HG03354 (cell line): ENCODE data around the gene FGF3.

ENCODE experiments used
- ATAC-seq: cut with Tn5 transposase; IDR thresholded peaks from one replicate; pipeline ENCODE4 v1.9.1; 2021; ENCODE audit warnings: mild to moderate bottlenecking; ENCODE audit not compliant: unreplicated experiment, poor library complexity, severe bottlenecking

The FGF3 gene

DNA sequence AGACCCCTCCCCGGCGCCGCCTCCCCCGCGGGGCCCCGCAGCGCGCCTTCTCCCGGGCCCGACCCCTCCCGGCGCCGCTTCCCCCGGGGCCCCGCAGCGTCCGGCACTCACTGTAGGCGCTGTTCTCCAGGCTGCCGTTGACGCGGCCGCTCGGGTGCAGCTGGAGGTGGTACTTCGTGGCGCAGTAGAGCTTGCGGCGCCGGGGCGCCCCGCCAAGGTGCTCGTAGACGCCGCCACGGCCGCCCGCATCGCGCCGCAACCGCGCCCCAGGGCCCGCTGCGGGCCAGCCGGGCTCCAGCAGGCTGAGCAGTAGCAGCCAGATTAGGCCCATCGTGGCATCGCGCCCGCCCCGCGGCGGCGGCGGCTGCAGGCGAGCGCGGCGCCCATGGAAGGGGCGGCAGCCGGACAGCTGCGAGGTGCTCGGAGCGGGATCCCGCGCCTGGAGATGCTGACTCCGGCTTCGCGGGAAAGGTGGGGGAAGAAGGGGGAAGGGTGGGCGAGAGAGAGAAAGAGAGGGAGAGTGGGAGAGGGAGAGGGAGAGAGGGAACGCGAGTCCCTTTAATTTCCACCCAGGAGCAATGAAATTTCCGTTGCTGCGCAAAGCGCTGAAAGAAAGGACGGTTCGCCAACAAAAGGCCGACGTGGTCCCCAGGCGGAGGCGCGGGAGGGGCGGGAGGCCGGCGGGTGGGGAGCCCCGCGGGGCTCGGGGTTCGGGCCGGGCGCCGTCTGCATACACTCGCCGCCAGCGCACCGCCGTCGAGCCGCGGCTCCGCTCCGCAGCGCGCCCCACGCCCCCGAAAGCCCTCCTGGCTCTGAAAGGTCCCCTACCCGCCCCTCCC, at the start of gene FGF3:
Gene FGF3, minus strand, starts transcription at position 814 of the 839 bp plus-strand sequence. Its CDS starts 483 bp downstream, at position 331.
- ATAC-seq: no peak

- no peak for ATAC-seq
Measured at GRCh38 chr11:69868871-69869270, 49.7 kb upstream of the FGF3 start.

DNA sequence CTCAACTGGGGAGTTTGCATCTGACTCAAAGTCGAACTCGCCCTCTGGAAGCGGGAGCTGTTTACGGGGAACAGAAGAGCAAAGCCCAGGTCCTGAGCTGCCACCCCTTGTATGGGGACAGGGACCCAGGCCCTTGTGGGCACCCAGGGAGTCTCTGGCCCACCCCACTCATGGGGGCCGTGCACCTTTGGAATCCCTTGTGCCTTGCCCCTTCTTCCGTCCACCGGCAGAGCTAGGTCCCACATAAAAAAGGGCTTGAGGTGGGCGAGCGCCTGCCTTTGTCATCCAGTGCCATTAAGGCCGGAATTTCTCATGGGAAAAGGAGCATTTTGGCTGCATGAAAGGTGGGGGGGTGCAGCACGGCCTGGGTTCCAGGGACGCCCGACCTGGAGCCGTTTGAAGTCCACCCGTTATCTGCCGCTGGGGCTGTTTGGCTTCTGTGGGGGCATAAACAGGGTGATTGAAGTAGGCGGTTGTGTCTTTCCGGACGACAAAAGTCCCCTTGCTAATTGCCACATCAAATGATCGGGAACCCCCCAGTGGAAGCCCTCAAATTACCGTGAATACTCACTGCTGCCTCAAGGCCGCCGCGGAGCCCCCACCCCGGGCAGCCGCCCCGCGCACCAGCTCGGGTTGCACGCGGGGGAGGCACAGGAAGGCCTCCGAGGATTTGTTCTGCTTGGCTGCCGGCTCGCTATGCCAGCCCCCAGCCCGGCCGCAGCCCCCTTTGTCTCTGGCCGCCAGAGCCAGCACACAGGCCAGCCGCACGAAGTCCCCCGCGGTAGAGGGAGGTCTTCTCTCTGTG, 49.0 kb upstream of the FGF3 start:
- no peak for ATAC-seq

DNA sequence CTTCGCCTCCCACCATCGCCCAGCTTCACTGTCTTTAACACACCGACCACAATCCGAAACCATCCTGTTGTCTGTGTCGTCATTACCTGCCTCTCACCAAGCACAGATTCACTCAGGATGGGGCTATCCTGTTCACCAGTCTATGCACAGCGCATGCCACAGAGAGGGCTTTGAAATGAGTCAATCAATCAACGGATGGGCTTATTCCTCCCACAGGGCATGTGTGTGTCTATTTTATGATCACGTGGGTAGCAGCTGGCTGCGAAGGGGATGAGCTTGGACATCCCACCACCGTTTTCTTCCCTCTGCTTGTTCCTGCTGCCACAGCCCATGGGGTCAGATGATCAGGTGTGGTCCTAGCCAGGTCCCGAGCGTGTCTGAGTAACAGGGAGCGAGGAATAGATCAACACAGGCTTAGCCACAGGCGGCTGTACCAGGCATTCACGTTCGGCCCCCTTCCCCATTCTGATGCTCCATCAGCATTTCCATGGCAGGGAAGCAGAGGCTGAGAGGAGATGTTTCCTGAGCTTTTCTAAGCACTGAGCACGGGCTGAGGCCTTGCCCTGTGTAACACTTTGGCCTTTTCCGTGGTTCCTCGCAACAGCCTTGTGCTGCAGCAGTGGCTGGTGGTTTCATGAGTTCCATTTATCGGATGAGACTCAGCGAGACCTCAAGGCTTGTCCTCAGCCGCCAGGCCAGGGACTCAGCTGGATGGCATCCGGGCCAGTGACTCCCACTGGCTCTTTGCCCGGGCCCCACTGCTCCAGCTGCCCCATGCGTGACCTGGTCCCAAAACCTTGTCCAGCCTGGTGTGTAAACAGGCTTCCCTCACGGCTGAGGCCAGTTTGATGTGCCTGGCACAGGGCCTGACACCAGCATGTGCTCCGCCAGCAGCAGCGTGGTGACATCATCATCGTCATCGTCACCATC, 48.1 kb upstream of the FGF3 start:
- no peak for ATAC-seq

- no peak for ATAC-seq
Measured at GRCh38 chr11:69866648-69867047, 47.4 kb upstream of the FGF3 start.

- no peak for ATAC-seq
Measured at GRCh38 chr11:69865707-69866106, 46.5 kb upstream of the FGF3 start.

DNA sequence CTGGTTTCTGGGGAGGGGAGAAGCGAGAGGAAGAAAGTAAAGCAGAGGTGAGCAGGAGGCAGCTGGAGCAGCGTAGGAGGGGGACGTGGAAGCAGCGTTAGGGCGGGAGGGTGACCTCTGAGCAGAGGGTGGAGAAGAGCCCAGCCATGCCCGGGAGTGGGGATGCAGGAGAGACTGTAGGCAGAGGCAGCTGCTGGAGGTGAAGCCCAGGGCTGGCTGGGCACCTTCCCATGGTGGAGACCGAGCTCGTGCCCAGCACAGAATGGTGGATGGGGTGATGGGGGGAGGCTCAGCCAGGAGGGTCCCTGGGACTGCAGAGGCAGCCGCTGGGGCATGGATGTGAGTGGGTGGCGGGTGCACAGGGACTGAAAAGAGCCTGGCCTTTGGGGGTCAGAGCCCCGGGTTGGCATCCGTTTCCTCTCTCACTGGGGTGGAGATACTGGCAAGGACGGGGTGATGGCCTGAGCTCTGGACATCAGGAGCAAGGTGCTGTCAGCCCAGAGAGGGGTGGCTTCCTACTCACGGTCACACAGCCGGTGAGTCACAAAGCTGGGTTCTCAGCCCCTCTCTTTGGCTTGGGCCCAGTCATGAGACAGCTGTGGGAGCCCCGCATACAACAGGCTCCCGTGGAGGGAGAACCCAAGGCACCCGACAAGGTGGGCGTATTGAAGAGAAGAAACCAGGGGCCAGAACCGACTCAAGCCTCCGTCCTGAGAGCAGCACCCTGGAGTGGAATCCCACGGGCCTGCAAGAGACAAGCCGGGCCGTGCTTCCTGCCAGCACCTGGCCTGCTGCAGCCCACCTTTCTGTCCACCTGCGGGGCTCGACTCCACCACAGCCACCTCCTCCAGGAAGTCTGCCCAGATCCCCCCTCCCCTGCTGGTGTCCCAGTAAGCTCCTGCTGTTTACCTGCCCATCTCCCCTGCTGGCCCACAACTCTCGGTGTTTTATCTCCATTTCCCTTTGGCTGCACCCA, 45.8 kb upstream of the FGF3 start:
- ATAC-seq: no peak

DNA sequence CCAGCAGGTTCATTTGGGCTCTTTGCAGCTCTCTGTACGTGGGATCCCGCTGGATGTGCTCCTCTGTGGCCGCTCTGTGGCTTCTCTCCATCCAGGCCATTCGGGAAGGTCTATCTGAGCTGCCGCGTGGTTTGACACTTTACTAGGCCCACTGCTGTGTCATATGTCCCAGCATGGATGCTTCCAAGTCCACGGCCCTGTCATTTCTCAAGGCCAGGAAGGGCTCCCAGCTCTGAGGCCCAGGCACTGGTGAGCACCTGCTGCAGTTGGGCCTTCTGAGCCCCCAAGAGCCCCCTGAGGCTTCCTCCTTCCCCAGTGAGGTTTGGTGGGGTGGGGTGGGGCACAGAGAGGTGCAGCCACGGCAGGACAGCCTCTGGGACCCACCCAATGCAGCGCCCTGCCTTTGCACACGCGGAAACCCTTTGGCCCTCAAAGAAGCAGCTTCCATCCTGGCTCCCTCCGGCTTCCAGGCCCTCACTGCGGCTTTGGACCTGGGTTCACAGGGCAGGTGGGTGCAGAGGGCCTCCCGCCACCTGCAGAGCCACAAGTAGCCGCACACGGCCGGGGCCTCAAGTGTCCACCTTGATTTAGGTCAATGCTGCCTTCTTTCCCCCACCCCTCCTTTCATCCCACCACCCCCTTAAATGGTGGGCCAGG, 44.5 kb upstream of the FGF3 start:
- ATAC-seq: no peak

GRCh38 chr11:69862797-69863543, 43.8 kb upstream of the FGF3 start:
- ATAC-seq: no peak

- no peak for ATAC-seq
Measured at GRCh38 chr11:69862331-69862771, 43.1 kb upstream of the FGF3 start.

DNA sequence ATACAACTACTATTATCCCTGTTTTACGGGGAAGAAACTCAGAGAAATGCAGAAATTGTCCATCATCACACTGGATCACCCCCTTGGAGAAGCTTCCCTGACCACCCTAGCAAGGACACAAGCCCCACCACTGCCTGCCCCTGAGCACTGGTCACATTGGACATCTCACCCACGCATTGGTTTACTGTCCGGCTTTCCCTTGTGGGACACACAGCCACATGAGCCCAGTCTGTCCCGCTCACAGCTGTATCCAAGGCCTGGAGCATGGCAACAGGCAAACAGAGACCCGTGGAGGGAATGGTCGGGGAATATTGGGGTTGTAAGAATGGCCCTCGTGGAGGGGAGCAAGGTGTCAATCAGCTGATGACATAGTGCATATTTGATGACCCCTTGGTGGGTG, 42.7 kb upstream of the FGF3 start:
- ATAC-seq: no peak

GRCh38 chr11:69860796-69861445, 41.7 kb upstream of the FGF3 start:
- no peak for ATAC-seq

DNA sequence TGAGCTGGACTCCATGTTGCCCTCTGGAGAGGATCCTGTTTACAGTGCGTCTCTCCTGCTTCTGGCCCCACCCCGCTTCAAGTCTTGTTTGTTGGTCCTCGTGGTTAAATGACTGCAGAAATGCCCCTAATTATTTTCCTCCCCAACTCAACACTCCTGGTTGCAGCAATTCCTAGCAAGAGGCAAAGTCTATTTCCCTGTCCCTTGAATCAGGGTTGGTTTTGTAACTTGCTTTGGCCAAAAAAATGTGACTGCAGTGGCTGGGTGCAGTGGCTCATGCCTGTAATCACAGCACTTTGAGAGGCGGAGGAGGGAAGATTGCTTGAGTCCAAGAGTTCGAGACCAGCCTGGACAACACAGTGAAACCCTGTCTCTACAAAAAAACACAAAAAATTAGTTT, 41.0 kb upstream of the FGF3 start:
- ATAC-seq: no peak

DNA sequence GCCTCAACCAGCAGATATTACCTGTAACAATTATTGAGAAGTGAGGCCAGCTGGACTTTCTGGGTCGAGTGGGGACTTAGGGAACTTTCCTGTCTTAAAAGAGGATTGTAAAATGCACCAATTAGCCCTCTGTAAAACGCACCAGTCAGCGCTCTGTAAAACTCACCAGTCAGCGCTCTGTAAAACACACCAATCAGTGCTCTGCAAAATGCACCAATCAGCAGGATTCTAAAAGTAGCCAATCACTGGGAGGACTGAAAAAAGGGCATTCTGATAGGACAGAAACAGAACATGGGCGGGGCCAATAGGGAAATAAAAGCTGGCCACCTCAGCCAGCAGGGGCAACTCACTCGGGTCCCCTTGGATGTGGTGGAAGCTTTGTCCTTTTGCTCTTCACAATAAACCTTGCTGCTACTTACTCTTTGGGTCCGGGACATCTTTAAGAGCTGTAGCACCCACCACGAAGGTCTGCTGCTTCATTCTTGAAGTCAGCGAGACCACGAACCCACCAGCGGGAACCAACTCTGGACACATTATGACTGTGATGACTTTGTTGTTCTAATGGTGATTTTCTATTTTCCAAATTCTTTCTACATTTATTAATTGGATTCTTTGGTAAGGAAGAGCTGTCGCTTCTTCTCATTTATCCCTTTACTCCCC, 40.2 kb upstream of the FGF3 start:
- ATAC-seq: no peak

- no peak for ATAC-seq
Measured at GRCh38 chr11:69855421-69855820, 36.2 kb upstream of the FGF3 start.

GRCh38 chr11:69854713-69855112, 35.5 kb upstream of the FGF3 start:
- no peak for ATAC-seq

- no peak for ATAC-seq
Measured at GRCh38 chr11:69852056-69852455, 32.8 kb upstream of the FGF3 start.
